ENCODE measurements around the gene RABEP2. TPM values are rescaled to one million over a fixed set of nuclear protein-coding genes. Genes with fewer than 3 reads are reported as not detected.
"Not testable (repeated sequence)": the region's sequence is repeated elsewhere in the genome, so short reads cannot be mapped to it uniquely, and the experiment has no call there.

RABEP2 gene
- total and polyA plus RNA-seq, 4 donors = 11.5 to 30.0 (median 18.5) TPM

DNA sequence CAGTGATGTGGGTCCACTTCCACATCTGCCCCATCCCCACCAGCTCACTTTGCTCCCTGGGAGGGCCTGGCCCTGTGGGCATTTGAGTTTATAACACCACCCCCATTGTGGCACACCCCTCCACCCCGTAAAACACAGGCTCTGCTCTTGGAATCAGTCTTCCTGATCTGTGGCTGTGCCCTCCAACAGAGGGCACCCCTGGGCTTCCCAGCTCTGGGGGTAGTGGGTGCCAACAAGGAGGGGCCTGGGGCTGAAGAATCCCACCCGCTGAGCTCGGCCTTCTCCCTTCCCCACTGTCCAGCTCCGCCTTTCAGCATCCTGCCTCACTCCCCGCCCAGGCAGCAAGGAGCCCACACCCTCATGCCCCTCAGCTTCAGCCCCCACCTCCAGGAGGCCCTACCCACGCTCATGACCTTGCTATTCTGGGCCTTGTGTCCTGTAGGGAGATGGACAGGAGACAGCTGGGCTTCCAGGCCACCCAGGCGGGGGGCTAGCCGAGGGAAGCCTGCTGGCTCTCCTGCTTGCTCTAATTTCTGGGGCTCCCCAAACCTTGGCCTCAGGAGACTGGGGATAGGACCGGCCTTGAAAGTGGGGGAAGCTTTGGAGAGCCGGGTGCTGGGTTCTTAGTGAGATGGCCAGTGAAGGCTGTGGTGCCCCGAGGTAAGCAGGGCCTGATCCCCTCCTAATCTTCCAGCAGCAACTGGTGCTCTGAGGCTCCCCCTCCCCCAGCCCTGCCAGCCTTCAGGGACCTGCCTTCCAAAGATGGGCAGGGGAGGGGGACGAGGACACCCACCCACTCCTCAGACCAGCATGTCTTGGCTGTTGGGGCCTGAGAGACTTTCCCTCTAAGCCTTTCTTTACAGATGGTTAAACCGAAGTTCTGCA lies 49.7 kb downstream of the RABEP2 start:
- Histone ChIP-seq H3K9me3 (ENCODE audit: control insufficient read depth, low read length) (no peaks in the 10 kb centered on the region), H3K27ac (ENCODE audit: low read depth in 1 of 2, low read length in 2 of 2) (no peak overlapping the region), H3K36me3 (ENCODE audit: control insufficient read depth in 1 of 2, insufficient read depth in 2 of 2, low read length in 1 of 2) (no peaks in the 10 kb centered on the region), H3K4me3 (ENCODE audit: low read length in 2 of 2) (no peak overlapping the region), H3K27me3 (ENCODE audit: control insufficient read depth in 1 of 2, insufficient read depth in 2 of 2, low read length in 1 of 2) (no peaks in the 10 kb centered on the region), H3K4me1 (ENCODE audit: control insufficient read depth in 1 of 2, insufficient read depth in 2 of 2, low read length in 2 of 2) (no peaks in the 10 kb centered on the region)
- DNase-seq = no peak
- 56 to 59% methylated on average over 12 to 13 of the region's 13 CpGs for WGBS, 2 donors
- intact Hi-C loops (cut with DNase I) = loop anchor here in 1 of 2 donors (5.0 kb wide), 1 partner anchor 72 kb away; no protein-coding TSS in a partner anchor
- ATAC-seq (ENCODE audit: low FRiP score) = no peak

GRCh38 chr16:28874406-28874805 lies 50.6 kb downstream of the RABEP2 start:
- H3K36me3 ChIP-seq (ENCODE audit: control insufficient read depth in 1 of 2, insufficient read depth in 2 of 2, low read length in 1 of 2) = peaks cover 0 to 2% of the 10 kb centered on the region in 2 donors
- 94 to 96% methylated on average over 6 of the region's 6 CpGs for WGBS, 2 donors
- ATAC-seq (ENCODE audit: low FRiP score) (no peak), DNase-seq (no peak)
- no peak overlapping the region for H3K4me3 ChIP-seq (ENCODE audit: low read length in 2 of 2)
- H3K9me3 ChIP-seq (ENCODE audit: control insufficient read depth, low read length) = no peaks in the 10 kb centered on the region
- H3K27ac ChIP-seq (ENCODE audit: low read depth in 1 of 2, low read length in 2 of 2) = no peak overlapping the region
- H3K4me1 ChIP-seq (ENCODE audit: control insufficient read depth in 1 of 2, insufficient read depth in 2 of 2, low read length in 2 of 2) = no peaks in the 10 kb centered on the region
- H3K27me3 ChIP-seq (ENCODE audit: control insufficient read depth in 1 of 2, insufficient read depth in 2 of 2, low read length in 1 of 2) = no peaks in the 10 kb centered on the region
- intact Hi-C loops (cut with DNase I) = no loop called here

DNA sequence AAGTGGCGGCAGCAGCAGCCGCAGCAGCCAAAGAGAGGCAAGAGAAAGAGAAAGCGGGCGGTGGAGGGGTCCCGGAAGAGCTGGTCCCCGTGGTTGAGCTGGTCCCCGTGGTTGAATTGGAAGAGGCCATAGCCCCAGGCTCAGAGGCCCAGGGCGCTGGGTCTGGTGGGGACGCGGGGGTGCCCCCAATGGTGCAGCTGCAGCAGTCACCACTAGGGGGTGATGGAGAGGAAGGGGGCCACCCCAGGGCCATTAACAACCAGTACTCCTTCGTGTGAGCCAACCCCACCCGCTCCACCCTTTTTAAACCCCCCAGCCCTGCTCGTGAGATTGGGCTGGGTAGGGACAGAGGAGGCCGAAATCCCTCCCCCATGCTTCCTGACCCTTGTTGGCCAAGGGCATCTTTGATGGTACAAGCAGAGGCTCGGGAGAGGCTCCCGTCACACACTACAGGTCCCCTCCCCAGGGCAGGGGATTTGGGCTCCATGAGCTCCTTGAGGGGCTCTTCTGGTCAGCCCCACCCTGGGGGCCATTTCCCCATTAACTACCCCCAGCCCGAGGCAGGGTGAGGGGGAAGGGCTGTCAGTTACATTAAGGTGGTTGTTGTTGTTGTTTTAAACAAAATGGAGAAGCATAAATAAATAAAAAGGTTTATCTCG lies 51.4 kb downstream of the RABEP2 start:
- DNase-seq = peak in 1 of 2 donors; percentile 77
- intact Hi-C loops (cut with DNase I) = no loop called here
- Histone ChIP-seq H3K4me3 (ENCODE audit: low read length in 2 of 2) (no peak overlapping the region), H3K9me3 (ENCODE audit: control insufficient read depth, low read length) (no peaks in the 10 kb centered on the region), H3K36me3 (ENCODE audit: control insufficient read depth in 1 of 2, insufficient read depth in 2 of 2, low read length in 1 of 2) (peaks cover 0 to 4% of the 10 kb centered on the region in 2 donors), H3K27ac (ENCODE audit: low read depth in 1 of 2, low read length in 2 of 2) (no peak overlapping the region), H3K4me1 (ENCODE audit: control insufficient read depth in 1 of 2, insufficient read depth in 2 of 2, low read length in 2 of 2) (no peaks in the 10 kb centered on the region), H3K27me3 (ENCODE audit: control insufficient read depth in 1 of 2, insufficient read depth in 2 of 2, low read length in 1 of 2) (no peaks in the 10 kb centered on the region)
- 86 to 88% methylated on average over 16 to 18 of the region's 18 CpGs for whole genome bisulfite sequencing, 2 donors
- no peak for ATAC-seq (ENCODE audit: low FRiP score)

DNA sequence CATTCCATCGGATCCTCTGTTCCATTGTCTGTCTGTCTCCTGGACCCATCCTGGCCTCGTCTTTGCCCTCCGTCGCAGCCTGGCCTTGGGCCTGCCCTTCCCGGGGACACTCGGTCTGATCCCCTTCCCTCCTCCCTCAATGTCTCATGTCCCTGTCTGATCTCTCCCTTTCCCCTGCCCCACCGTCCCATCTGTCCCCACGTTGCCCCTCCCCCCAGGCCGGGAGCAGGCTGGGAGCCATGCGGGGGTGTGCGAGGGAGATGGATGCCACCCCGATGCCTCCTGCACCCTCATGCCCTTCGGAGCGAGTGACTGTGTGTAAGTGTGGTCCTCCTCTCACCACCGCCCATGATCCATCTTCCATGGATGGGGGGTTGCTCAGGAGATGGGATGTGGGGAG lies 52.1 kb downstream of the RABEP2 start:
- ATAC-seq (ENCODE audit: low FRiP score) (no peak), DNase-seq (no peak)
- peaks cover 0 to 4% of the 10 kb centered on the region in 2 donors for H3K36me3 ChIP-seq (ENCODE audit: control insufficient read depth in 1 of 2, insufficient read depth in 2 of 2, low read length in 1 of 2)
- no peak overlapping the region for H3K27ac ChIP-seq (ENCODE audit: low read depth in 1 of 2, low read length in 2 of 2)
- 79 to 84% methylated on average over 11 to 15 of the region's 15 CpGs for WGBS, 2 donors
- H3K27me3 ChIP-seq (ENCODE audit: control insufficient read depth in 1 of 2, insufficient read depth in 2 of 2, low read length in 1 of 2) = no peaks in the 10 kb centered on the region
- intact Hi-C loops (cut with DNase I) = no loop called here
- no peaks in the 10 kb centered on the region for H3K4me1 ChIP-seq (ENCODE audit: control insufficient read depth in 1 of 2, insufficient read depth in 2 of 2, low read length in 2 of 2)
- H3K9me3 ChIP-seq (ENCODE audit: control insufficient read depth, low read length) = no peaks in the 10 kb centered on the region
- no peak overlapping the region for H3K4me3 ChIP-seq (ENCODE audit: low read length in 2 of 2)

DNA sequence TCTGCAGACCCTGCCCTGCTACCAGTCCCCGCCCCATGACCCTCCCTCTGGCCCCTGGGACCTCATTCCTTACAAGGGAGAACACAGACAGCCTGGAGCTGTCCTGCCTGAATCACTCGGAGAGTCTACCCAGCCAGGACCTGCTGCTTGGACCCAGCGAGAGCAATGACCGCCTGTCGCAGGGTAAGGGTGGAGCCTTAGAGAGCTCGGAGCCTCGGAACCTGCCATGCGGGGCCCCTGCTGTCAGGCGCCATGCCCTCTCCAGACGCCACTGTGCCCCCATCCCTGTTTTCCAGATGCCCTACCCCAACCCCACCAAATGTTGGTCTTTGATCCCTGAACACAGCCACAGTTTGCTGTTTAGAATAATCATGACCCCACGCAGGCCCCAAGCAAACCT lies 55.8 kb downstream of the RABEP2 start:
- Histone ChIP-seq H3K4me3 (ENCODE audit: low read length in 2 of 2) (no peak overlapping the region), H3K4me1 (ENCODE audit: control insufficient read depth in 1 of 2, insufficient read depth in 2 of 2, low read length in 2 of 2) (no peaks in the 10 kb centered on the region), H3K27me3 (ENCODE audit: control insufficient read depth in 1 of 2, insufficient read depth in 2 of 2, low read length in 1 of 2) (no peaks in the 10 kb centered on the region), H3K36me3 (ENCODE audit: control insufficient read depth in 1 of 2, insufficient read depth in 2 of 2, low read length in 1 of 2) (peaks cover 0 to 4% of the 10 kb centered on the region in 2 donors), H3K9me3 (ENCODE audit: control insufficient read depth, low read length) (no peaks in the 10 kb centered on the region), H3K27ac (ENCODE audit: low read depth in 1 of 2, low read length in 2 of 2) (no peak overlapping the region)
- ATAC-seq (ENCODE audit: low FRiP score) = no peak
- intact Hi-C loops (cut with DNase I) = no loop called here
- no peak for DNase-seq
- WGBS, 2 donors = 91 to 92% methylated on average over 11 of the region's 11 CpGs

DNA sequence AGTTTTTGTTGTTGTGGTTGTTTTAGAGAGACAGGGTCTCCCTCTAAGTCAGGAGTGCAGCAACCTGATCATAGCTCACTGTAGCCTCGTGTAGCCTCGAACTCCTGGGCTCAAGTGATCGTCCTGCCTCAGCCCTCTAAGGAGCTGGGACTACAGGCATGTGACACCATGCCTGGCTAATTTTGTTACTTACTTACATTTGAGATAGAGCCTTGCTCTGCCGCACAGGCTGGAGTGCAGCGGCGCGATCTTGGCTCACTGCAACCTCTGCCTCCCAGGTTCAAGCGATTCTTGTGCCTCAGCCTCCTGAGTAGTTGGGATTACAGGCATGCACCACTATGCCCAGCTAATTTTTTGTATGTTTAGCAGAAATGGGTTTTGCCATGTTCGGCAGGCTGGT lies 57.4 kb downstream of the RABEP2 start:
- WGBS, 2 donors = 92% methylated on average over 9 of the region's 9 CpGs
- H3K4me3 ChIP-seq (ENCODE audit: low read length in 2 of 2); ATAC-seq (ENCODE audit: low FRiP score); H3K9me3 ChIP-seq (ENCODE audit: control insufficient read depth, low read length); H3K36me3 ChIP-seq (ENCODE audit: control insufficient read depth in 1 of 2, insufficient read depth in 2 of 2, low read length in 1 of 2); DNase-seq; H3K27ac ChIP-seq (ENCODE audit: low read depth in 1 of 2, low read length in 2 of 2); H3K27me3 ChIP-seq (ENCODE audit: control insufficient read depth in 1 of 2, insufficient read depth in 2 of 2, low read length in 1 of 2); H3K4me1 ChIP-seq (ENCODE audit: control insufficient read depth in 1 of 2, insufficient read depth in 2 of 2, low read length in 2 of 2); intact Hi-C loops (cut with DNase I): not testable (repeated sequence)

DNA sequence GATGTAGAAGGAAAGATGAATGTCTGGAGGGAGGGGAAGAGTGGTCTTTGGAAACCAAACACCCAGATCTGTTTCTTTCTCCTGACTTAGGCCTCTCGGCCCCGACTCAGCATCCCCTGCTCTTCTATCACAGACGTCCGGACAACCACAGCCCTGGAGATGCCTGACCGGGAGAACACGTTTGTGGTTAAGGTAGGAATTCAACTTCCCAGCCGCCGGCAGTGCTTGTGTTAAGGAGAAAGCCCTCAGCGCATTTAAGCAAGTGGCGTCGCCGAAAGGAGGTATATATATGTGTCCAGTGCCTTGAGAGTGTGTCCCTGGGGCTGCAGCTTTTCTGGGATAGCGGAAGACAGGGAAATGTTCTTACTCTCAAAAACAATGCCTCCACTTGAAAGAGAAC lies 57.8 kb downstream of the RABEP2 start:
- Histone ChIP-seq H3K4me3 (ENCODE audit: low read length in 2 of 2) (no peak overlapping the region), H3K4me1 (ENCODE audit: control insufficient read depth in 1 of 2, insufficient read depth in 2 of 2, low read length in 2 of 2) (no peaks in the 10 kb centered on the region), H3K36me3 (ENCODE audit: control insufficient read depth in 1 of 2, insufficient read depth in 2 of 2, low read length in 1 of 2) (peaks cover 0 to 4% of the 10 kb centered on the region in 2 donors), H3K27ac (ENCODE audit: low read depth in 1 of 2, low read length in 2 of 2) (no peak overlapping the region), H3K27me3 (ENCODE audit: control insufficient read depth in 1 of 2, insufficient read depth in 2 of 2, low read length in 1 of 2) (no peaks in the 10 kb centered on the region), H3K9me3 (ENCODE audit: control insufficient read depth, low read length) (no peaks in the 10 kb centered on the region)
- intact Hi-C loops (cut with DNase I) = no loop called here
- no peak for DNase-seq
- no peak for ATAC-seq (ENCODE audit: low FRiP score)
- 82 to 90% methylated on average over 13 of the region's 13 CpGs for WGBS, 2 donors

DNA sequence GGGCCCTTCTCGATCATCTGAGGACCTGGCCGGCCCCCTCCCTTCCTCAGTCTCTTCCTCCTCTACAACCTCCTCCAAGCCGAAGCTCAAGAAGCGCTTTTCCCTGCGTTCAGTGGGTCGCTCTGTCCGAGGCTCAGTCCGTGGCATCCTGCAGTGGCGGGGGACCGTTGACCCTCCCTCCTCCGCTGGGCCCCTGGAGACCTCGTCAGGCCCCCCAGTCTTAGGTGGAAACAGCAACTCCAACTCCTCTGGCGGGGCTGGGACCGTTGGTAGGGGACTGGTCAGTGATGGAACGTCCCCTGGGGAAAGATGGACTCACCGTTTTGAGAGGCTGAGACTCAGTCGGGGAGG lies 58.6 kb downstream of the RABEP2 start:
- Histone ChIP-seq H3K9me3 (ENCODE audit: control insufficient read depth, low read length) (no peaks in the 10 kb centered on the region), H3K27me3 (ENCODE audit: control insufficient read depth in 1 of 2, insufficient read depth in 2 of 2, low read length in 1 of 2) (no peaks in the 10 kb centered on the region), H3K4me3 (ENCODE audit: low read length in 2 of 2) (no peak overlapping the region), H3K36me3 (ENCODE audit: control insufficient read depth in 1 of 2, insufficient read depth in 2 of 2, low read length in 1 of 2) (peaks cover 0 to 4% of the 10 kb centered on the region in 2 donors), H3K27ac (ENCODE audit: low read depth in 1 of 2, low read length in 2 of 2) (no peak overlapping the region), H3K4me1 (ENCODE audit: control insufficient read depth in 1 of 2, insufficient read depth in 2 of 2, low read length in 2 of 2) (no peaks in the 10 kb centered on the region)
- ATAC-seq (ENCODE audit: low FRiP score) (no peak), DNase-seq (no peak)
- intact Hi-C loops (cut with DNase I) = no loop called here
- WGBS, 2 donors = 78 to 80% methylated on average over 17 of the region's 17 CpGs
